Spleen (tissue), 11 donors: ENCODE measurements around the gene ERCC6. TPM values are rescaled to one million over a fixed set of nuclear protein-coding genes. Genes with fewer than 3 reads are reported as not detected.

Experiments
- DNase-seq: peaks from one replicate; pipeline ENCODE4 v3.0.0-alpha.2; 2020
- H3K27ac ChIP-seq, 8 donors: fragments of 200-600 bp; sonication (generic) in 7 of 8; 1 replicate in 4 of 8; 2 replicates in 4 of 8; pipeline versions ENCODE4 v1.5.0 to v1.8.0; 2016 to 2021; ENCODE audit warnings: inconsistent platforms in 4 of 8, mild to moderate bottlenecking in 4 of 8, moderate library complexity in 1 of 8
- H3K27me3 ChIP-seq, 7 donors: fragments of 200-600 bp; sonication (generic) in 6 of 7; replicated peaks in 1 of 7; 1 replicate in 4 of 7; 2 replicates in 3 of 7; pipeline versions ENCODE4 v1.5.0 to v1.8.0; 2016 to 2021; ENCODE audit warnings: inconsistent platforms in 3 of 7, mild to moderate bottlenecking in 1 of 7
- H3K36me3 ChIP-seq, 6 donors: fragments of 200-600 bp; sonication (generic) in 5 of 6; 1 replicate in 4 of 6; 2 replicates in 2 of 6; pipeline versions ENCODE4 v1.5.0 to v1.8.0; 2016 to 2021; ENCODE audit warnings: inconsistent platforms in 2 of 6
- H3K4me1 ChIP-seq, 6 donors: fragments of 200-600 bp; sonication (generic) in 5 of 6; 1 replicate in 3 of 6; 2 replicates in 3 of 6; pipeline versions ENCODE4 v1.5.0 to v1.8.0; 2016 to 2021; ENCODE audit warnings: inconsistent platforms in 3 of 6
- H3K4me3 ChIP-seq, 8 donors: fragments of 200-600 bp; sonication (generic) in 7 of 8; 1 replicate in 4 of 8; 2 replicates in 4 of 8; pipeline versions ENCODE4 v1.5.0 to v1.8.0; 2016 to 2021; ENCODE audit warnings: inconsistent platforms in 4 of 8, mild to moderate bottlenecking in 4 of 8, moderate library complexity in 2 of 8
- H3K9me3 ChIP-seq, 8 donors: fragments of 200-600 bp; sonication (generic) in 7 of 8; 1 replicate in 4 of 8; 2 replicates in 4 of 8; pipeline versions ENCODE4 v1.5.0 to v1.8.0; 2016 to 2021; ENCODE audit warnings: inconsistent platforms in 4 of 8
- CTCF ChIP-seq, 11 experiments: fragments of 200-600 bp in 7 of 11; fragments of 450-650 bp in 4 of 11; sonication (generic) in 4 of 11; IDR thresholded peaks in 8 of 11; conservative IDR thresholded peaks in 3 of 11; 1 replicate in 7 of 11; 2 replicates in 4 of 11; pipeline versions ENCODE4 v1.4.0 to v1.8.0; 2016 to 2021; ENCODE audit warnings: antibody characterized with exemption in 11 of 11, inconsistent platforms in 4 of 11, mild to moderate bottlenecking in 1 of 11
- POLR2A ChIP-seq, 3 donors: fragments of 450-650 bp; IDR thresholded peaks; one replicate each; pipeline ENCODE4 v1.5.1; 2017; ENCODE audit warnings: antibody characterized with exemption in 3 of 3, mild to moderate bottlenecking in 1 of 3
- POLR2AphosphoS5 ChIP-seq, 3 donors: sonication (generic); formaldehyde crosslinking; IDR thresholded peaks; one replicate each; pipeline ENCODE4 v1.5.1; 2017; ENCODE audit warnings: antibody characterized with exemption in 3 of 3
- WGBS, 5 donors: extraction: QIAGEN DNeasy Blood & Tissue Kit in 3 of 5; methylation state at CpG; one replicate each; pipeline versions ENCODE4 v1.1.5 to v1.1.7; 2013 to 2018; 5-methylcytosine and 5-hydroxymethylcytosine counted together
- intact Hi-C: fragments of 100-400 bp; cut with DNase I; formaldehyde crosslinking; loops from one replicate; pipeline ENCODE4 v1.15.0; 2023; ENCODE audit warnings: low total_unique reads
- polyA plus RNA-seq, 3 donors: library from polyadenylated mRNA; stranded (reverse); fragments of 200-250 nt; gene quantifications; one replicate each; pipeline ENCODE4 v1.2.1, GENCODE V29; 2013
- total RNA-seq, 7 donors: library from RNA; depleted of rRNA in 3 of 7; stranded (reverse); fragments of >200 nt in 3 of 7; fragmentation: NEBNext Ultra II Directional in 4 of 7; extraction: Animal tissue kit (Norgen Biotek cat#: 25700) in 4 of 7; gene quantifications; one replicate each; pipeline versions ENCODE4 v1.1.0 to v1.2.1, GENCODE V29; 2016 to 2021
- donor health status: healthy with polysubstance abuse.
- donor health status: DM: no; HTN: no; CAD: no; lungs with moderate emphysema.
- donor health status: DM: no; HTN: no; CAD: no.
- donor health status: Bipolar disorder and iron deficiency.
- donor health status: healthy.
- donor health status: DM: no; HTN: no; CAD: no.
- donor health status: DM: yes; HTN: yes; CAD: no.

Gene ERCC6
- total and polyA plus RNA-seq, 10 donors = 2.7 to 32.7 (median 24.6) TPM

DNA sequence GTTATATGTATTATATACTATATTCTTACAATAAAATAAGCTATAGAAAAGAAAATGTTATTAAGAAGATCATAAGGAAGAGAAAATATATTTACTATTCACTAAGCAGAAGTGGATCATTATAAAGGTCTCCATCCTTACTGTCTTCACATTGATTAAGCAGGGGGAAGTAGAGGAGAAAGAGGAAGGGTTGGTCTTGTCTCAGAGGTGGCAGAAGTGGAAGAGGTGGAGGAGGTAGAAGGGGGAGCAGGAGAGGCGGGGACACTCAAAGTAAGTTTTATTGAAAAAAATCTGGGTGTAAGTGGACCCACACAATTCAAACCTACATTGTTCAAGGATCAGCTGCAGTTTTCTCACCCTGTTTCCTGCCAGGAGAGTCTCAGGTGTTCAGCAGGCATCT is 28.9 kb upstream of the ERCC6 start:
- WGBS, 5 donors = 58 to 94% (median 82%) methylated on average over 1 of the region's 1 CpG
- no peak for TF ChIP-seq POLR2AphosphoS5 (IDR thresholded peaks at IDR 0.05)
- TF ChIP-seq POLR2A (IDR thresholded peaks at IDR 0.05) = no peak
- no peak for TF ChIP-seq CTCF (IDR thresholded peaks at IDR 0.05 in 8 of 11, conservative IDR thresholded peaks at IDR 0.05 in 3 of 11)
- DNase-seq = no peak
- Histone ChIP-seq H3K4me3 (no peak overlapping the region), H3K4me1 (no peaks in the 10 kb centered on the region), H3K27me3 (peaks cover 0 to 27% (median 0%) of the 10 kb centered on the region in 7 donors), H3K36me3 (no peaks in the 10 kb centered on the region), H3K27ac (no peak overlapping the region), H3K9me3 (peaks cover 0 to 13% (median 0%) of the 10 kb centered on the region in 8 donors)
- intact Hi-C loops = no loop called here

- no peaks in the 10 kb centered on the region for H3K36me3 ChIP-seq
- H3K4me1 ChIP-seq = no peaks in the 10 kb centered on the region
- DNase-seq = no peak
- no peak overlapping the region for H3K4me3 ChIP-seq
- H3K9me3 ChIP-seq = peaks cover 0 to 9% (median 0%) of the 10 kb centered on the region in 8 donors
- intact Hi-C loops = no loop called here
- no peak overlapping the region for H3K27ac ChIP-seq
- 71 to 89% (median 85%) methylated on average over 4 of the region's 4 CpGs for WGBS, 5 donors
- peaks cover 0 to 35% (median 0%) of the 10 kb centered on the region in 7 donors for H3K27me3 ChIP-seq
- TF ChIP-seq POLR2A (IDR thresholded peaks at IDR 0.05) (no peak), POLR2AphosphoS5 (IDR thresholded peaks at IDR 0.05) (no peak), CTCF (IDR thresholded peaks at IDR 0.05 in 8 of 11, conservative IDR thresholded peaks at IDR 0.05 in 3 of 11) (no peak)
Observed at GRCh38 chr10:49564461-49565009, 25.6 kb upstream of the ERCC6 start.

GRCh38 chr10:49562893-49563292 is 24.0 kb upstream of the ERCC6 start:
- H3K9me3 ChIP-seq = peaks cover 0 to 8% (median 0%) of the 10 kb centered on the region in 8 donors
- no peak overlapping the region for H3K27ac ChIP-seq
- H3K4me1 ChIP-seq = no peaks in the 10 kb centered on the region
- 57 to 82% (median 68%) methylated on average over 1 of the region's 1 CpG for WGBS, 5 donors
- no peak overlapping the region for H3K4me3 ChIP-seq
- DNase-seq = no peak
- intact Hi-C loops = no loop called here
- TF ChIP-seq CTCF (IDR thresholded peaks at IDR 0.05 in 8 of 11, conservative IDR thresholded peaks at IDR 0.05 in 3 of 11) (no peak), POLR2AphosphoS5 (IDR thresholded peaks at IDR 0.05) (no peak), POLR2A (IDR thresholded peaks at IDR 0.05) (no peak)
- peaks cover 0 to 41% (median 0%) of the 10 kb centered on the region in 7 donors for H3K27me3 ChIP-seq
- no peaks in the 10 kb centered on the region for H3K36me3 ChIP-seq

- H3K4me3 ChIP-seq = no peak overlapping the region
- H3K27me3 ChIP-seq = peaks cover 0 to 46% (median 0%) of the 10 kb centered on the region in 7 donors
- DNase-seq = no peak
- no peak overlapping the region for H3K27ac ChIP-seq
- TF ChIP-seq POLR2A (IDR thresholded peaks at IDR 0.05) (no peak), CTCF (IDR thresholded peaks at IDR 0.05 in 8 of 11, conservative IDR thresholded peaks at IDR 0.05 in 3 of 11) (no peak), POLR2AphosphoS5 (IDR thresholded peaks at IDR 0.05) (no peak)
- H3K9me3 ChIP-seq = peaks cover 0 to 10% (median 5%) of the 10 kb centered on the region in 8 donors
- no peaks in the 10 kb centered on the region for H3K36me3 ChIP-seq
- intact Hi-C loops = no loop called here
- H3K4me1 ChIP-seq = no peaks in the 10 kb centered on the region
- 48 to 61% (median 54%) methylated on average over 2 of the region's 2 CpGs for WGBS, 5 donors
Observed at GRCh38 chr10:49560526-49560925, 21.6 kb upstream of the ERCC6 start.
